Activated B cell treated with CpG ODN at 0.5 μM for 24 hours (primary cell): ENCODE data around the gene ACSM6. TPM values are rescaled to one million over a fixed set of nuclear protein-coding genes. Genes with fewer than 3 reads are reported as not detected.

ENCODE experiments used
- ATAC-seq: fragments of 200-7000 bp; cut with Tn5 transposase; one replicate; pipeline ENCODE4 v1.10.0; 2021; ENCODE audit warnings: low read depth, mild to moderate bottlenecking, moderate library complexity
- CTCF ChIA-PET: fragments of 350-600 bp; sonication (Branson Sonifier 250); formaldehyde crosslinking; loops from one replicate; lab custom pipeline; 2021; ENCODE audit warnings: antibody characterized with exemption; lab: Charles Lee
- POLR2A ChIA-PET: fragments of 350-600 bp; sonication (Branson Sonifier 250); formaldehyde crosslinking; loops from one replicate; lab custom pipeline; 2021; ENCODE audit warnings: antibody characterized with exemption; lab: Charles Lee
- DNase-seq: peaks from one replicate; pipeline ENCODE4 v3.0.0; 2022
- H3K27ac Mint-ChIP-seq: one replicate; pipeline ENCODE4 v1.8.0; 2020; ENCODE audit warnings: mixed read lengths
- H3K27me3 Mint-ChIP-seq: one replicate; pipeline ENCODE4 v1.8.0; 2021; ENCODE audit warnings: mixed read lengths
- H3K36me3 Mint-ChIP-seq: one replicate; pipeline ENCODE4 v1.8.0; 2021; ENCODE audit warnings: low read depth, mixed read lengths
- H3K4me1 Mint-ChIP-seq: one replicate; pipeline ENCODE4 v1.8.0; 2021; ENCODE audit warnings: mixed read lengths
- H3K4me3 Mint-ChIP-seq: one replicate; pipeline ENCODE4 v1.8.0; 2020; ENCODE audit warnings: mild to moderate bottlenecking, mixed read lengths
- H3K9me3 Mint-ChIP-seq: one replicate; pipeline ENCODE4 v1.8.0; 2020; ENCODE audit warnings: mixed read lengths
- CTCF ChIP-seq: fragments of 200-600 bp; IDR thresholded peaks from one replicate; pipeline ENCODE4 v1.8.0; 2022; ENCODE audit warnings: antibody characterized with exemption, mild to moderate bottlenecking
- intact Hi-C: fragments of 100-400 bp; cut with micrococcal nuclease; formaldehyde crosslinking; loops from one replicate; pipeline ENCODE4 v1.15.1; 2024
- total RNA-seq: library from RNA; stranded (reverse); gene quantifications from 2 replicates; pipeline ENCODE4 v1.2.3, GENCODE V29; 2022

Gene ACSM6
- total RNA-seq, 1 donor from 2014 or later, result not detected

- Mint-ChIP-seq H3K36me3 (peaks cover 41% of the 10 kb centered on the region), H3K4me3 (no peak overlapping the region), H3K27ac (peak overlapping the region; percentile 4), H3K4me1 (peaks cover 41% of the 10 kb centered on the region), H3K9me3 (no peaks in the 10 kb centered on the region), H3K27me3 (no peaks in the 10 kb centered on the region)
- no peak for ATAC-seq
- CTCF ChIA-PET, result interaction anchor here (0.6 kb wide), 1 partner anchor 89 kb away, joined by 3 read pairs; no protein-coding TSS in a partner anchor
- no peak for TF ChIP-seq CTCF
- POLR2A ChIA-PET, result interaction anchor here (0.6 to 1.1 kb wide), 3 partner anchors 9 to 19 kb away, joined by 3 read pairs; partner anchors contain the start of gene PDLIM1
- intact Hi-C loops, result no loop called here
- no peak for DNase-seq
These were observed 79.6 kb downstream of the ACSM6 start for GRCh38 chr10:95273393-95274312.

- Mint-ChIP-seq H3K4me1 (peaks cover 58% of the 10 kb centered on the region), H3K27ac (no peak overlapping the region), H3K27me3 (no peaks in the 10 kb centered on the region), H3K36me3 (peaks cover 24% of the 10 kb centered on the region), H3K9me3 (no peaks in the 10 kb centered on the region), H3K4me3 (no peak overlapping the region)
- ChIA-PET POLR2A (interaction anchor here (0.8 to 1.6 kb wide), 3 partner anchors 15 to 84 kb away, joined by 3 to 10 read pairs (median 4); partner anchors contain the start of gene PDLIM1), CTCF (no interaction called here)
- DNase-seq (no peak), ATAC-seq (no peak)
- no peak for TF ChIP-seq CTCF
- intact Hi-C loops, result no loop called here
These were observed 81.8 kb downstream of the ACSM6 start for GRCh38 chr10:95275726-95276366.

DNA sequence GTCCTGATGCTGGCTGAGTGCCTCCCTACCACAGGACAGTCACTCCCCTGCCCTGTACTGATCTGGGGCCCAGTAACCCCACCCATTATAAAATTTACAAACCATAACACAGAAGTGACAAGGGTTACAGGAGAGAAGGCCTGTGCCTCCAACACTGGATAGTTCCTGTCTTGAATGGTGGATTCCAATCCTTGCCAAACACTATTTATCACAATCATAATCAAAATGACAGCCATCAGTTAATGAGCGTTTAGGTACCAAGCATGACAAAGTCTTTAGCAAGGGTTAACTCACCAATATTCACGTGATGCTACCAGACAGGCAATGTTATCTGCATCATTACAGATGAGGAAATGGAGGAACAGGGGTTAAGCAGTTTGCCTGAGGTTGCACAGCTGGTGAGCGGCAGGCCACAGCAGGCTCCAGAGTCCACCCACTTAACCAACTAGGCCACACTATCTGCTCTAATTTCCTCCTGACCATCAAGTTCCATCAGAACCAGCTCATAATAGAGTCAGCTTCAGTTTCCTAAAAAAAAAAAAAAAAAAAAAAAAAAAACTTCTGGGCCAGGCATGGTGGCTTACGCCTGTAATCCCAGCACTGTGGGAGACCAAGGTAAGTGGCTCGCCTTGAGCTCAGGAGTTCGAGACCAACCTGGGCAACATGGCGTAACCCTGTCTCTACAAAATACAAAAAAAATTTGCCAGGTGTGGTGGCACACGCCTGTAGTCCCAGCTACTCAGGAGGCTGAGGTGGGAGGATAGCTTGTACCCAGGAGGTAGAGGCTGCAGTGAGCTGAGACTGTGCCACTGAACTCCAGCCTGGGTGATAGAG lies 82.5 kb downstream of the ACSM6 start:
- peak; percentile 66 for ATAC-seq
- no peak for TF ChIP-seq CTCF
- H3K9me3 Mint-ChIP-seq, result no peaks in the 10 kb centered on the region
- no peaks in the 10 kb centered on the region for H3K27me3 Mint-ChIP-seq
- H3K4me1 Mint-ChIP-seq, result peaks cover 65% of the 10 kb centered on the region
- POLR2A ChIA-PET, result interaction anchor here (0.7 to 1.6 kb wide), 4 partner anchors 12 to 84 kb away, joined by 3 to 10 read pairs (median 4); partner anchors contain the start of gene PDLIM1
- DNase-seq, result no peak
- peaks cover 20% of the 10 kb centered on the region for H3K36me3 Mint-ChIP-seq
- H3K27ac Mint-ChIP-seq, result no peak overlapping the region
- no peak overlapping the region for H3K4me3 Mint-ChIP-seq
- intact Hi-C loops, result no loop called here
- CTCF ChIA-PET, result interaction anchor here (0.8 to 1.1 kb wide), 2 partner anchors 29 to 30 kb away, joined by 3 read pairs; no protein-coding TSS in a partner anchor

DNA sequence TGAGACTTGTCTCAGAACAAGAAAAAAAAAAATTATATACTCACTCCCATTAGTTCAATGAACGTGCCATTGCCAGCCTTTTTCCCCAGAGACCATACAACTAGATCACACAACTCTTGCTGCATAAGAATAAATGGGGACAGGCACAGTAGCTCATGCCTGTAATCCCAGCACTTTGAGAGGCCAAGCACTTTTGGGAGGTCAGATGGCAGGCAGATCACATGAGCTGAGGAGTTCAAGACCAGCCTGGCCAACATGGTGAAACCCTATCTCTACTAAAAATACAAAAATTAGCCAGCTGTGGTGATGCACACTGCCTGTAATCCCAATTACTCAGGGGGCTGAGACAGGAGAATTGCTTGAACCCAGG lies 83.1 kb downstream of the ACSM6 start:
- DNase-seq (no peak), ATAC-seq (no peak)
- intact Hi-C loops, result no loop called here
- no peak overlapping the region for H3K4me3 Mint-ChIP-seq
- no peaks in the 10 kb centered on the region for H3K27me3 Mint-ChIP-seq
- POLR2A ChIA-PET, result interaction anchor here (1.6 kb wide), 1 partner anchor 14 kb away, joined by 10 read pairs; the partner anchor contains the start of gene PDLIM1
- TF ChIP-seq CTCF, result no peak
- H3K9me3 Mint-ChIP-seq, result no peaks in the 10 kb centered on the region
- CTCF ChIA-PET, result interaction anchor here (0.8 to 1.1 kb wide), 2 partner anchors 30 to 31 kb away, joined by 3 read pairs; no protein-coding TSS in a partner anchor
- peaks cover 21% of the 10 kb centered on the region for H3K36me3 Mint-ChIP-seq
- peaks cover 66% of the 10 kb centered on the region for H3K4me1 Mint-ChIP-seq
- no peak overlapping the region for H3K27ac Mint-ChIP-seq
